Ovary (tissue), 3 donors: ENCODE data around the gene TMED10.

ENCODE experiments used
- CTCF ChIP-seq, 3 donors: fragments of 450-650 bp in 2 of 3; fragments of 200-600 bp in 1 of 3; IDR thresholded peaks; one replicate each; pipeline versions ENCODE4 v1.5.1 to v1.8.0; 2016 to 2022; ENCODE audit warnings: antibody characterized with exemption in 3 of 3, mild to moderate bottlenecking in 1 of 3
- EP300 ChIP-seq: sonication (generic); formaldehyde crosslinking; IDR thresholded peaks from one replicate; pipeline ENCODE4 v1.6.1; 2017; ENCODE audit warnings: antibody characterized with exemption
- donor health status: DM: no; HTN: no; CAD: no.

- TF ChIP-seq CTCF (IDR thresholded peaks at IDR 0.05) (no peak), EP300 (no peak)
These were observed 69.2 kb downstream of the TMED10 start for GRCh38 chr14:75107186-75107585.
